Kidney epithelial cell (primary cell): ENCODE data around the gene SKP2. TPM values are rescaled to one million over a fixed set of nuclear protein-coding genes. Genes with fewer than 3 reads are reported as not detected.

ENCODE experiments used
- DNase-seq: peaks from one replicate; pipeline ENCODE4 v3.0.0-alpha.2; 2010; ENCODE audit warnings: low read depth
- H3K27me3 ChIP-seq: 2 replicates; pipeline ENCODE4 v1.6.0; 2011; ENCODE audit warnings: low read length; ENCODE audit not compliant: control insufficient read depth, insufficient read depth
- H3K36me3 ChIP-seq: 2 replicates; pipeline ENCODE4 v1.5.1; 2011; ENCODE audit warnings: low read length; ENCODE audit not compliant: control insufficient read depth, insufficient read depth
- H3K4me3 ChIP-seq: 2 replicates; pipeline ENCODE4 v1.5.1; 2011; ENCODE audit warnings: low read depth, mild to moderate bottlenecking, control low read depth, low read length
- CTCF ChIP-seq: IDR thresholded peaks from 2 replicates; pipeline ENCODE4 v1.5.1; 2011; ENCODE audit warnings: mild to moderate bottlenecking, moderate library complexity, low read length, control low read depth, inconsistent platforms; ENCODE audit not compliant: insufficient read depth, poor library complexity, severe bottlenecking
- total RNA-seq: library from RNA; depleted of rRNA; stranded (reverse); fragments of >200 nt; gene quantifications from 2 replicates; pipeline ENCODE4 v1.2.3, GENCODE V29; 2015

The SKP2 gene
- total RNA-seq, 1 donor from 2014 or later = 9.9 TPM

- Histone ChIP-seq H3K36me3 (peaks cover 1% of the 10 kb centered on the region), H3K4me3 (no peak overlapping the region), H3K27me3 (no peaks in the 10 kb centered on the region)
- no peak for TF ChIP-seq CTCF
- no peak for DNase-seq
Measured at GRCh38 chr5:36161361-36161760, 9.4 kb downstream of the SKP2 start.

- no peak for DNase-seq
- Histone ChIP-seq H3K36me3 (peaks cover 3% of the 10 kb centered on the region), H3K27me3 (no peaks in the 10 kb centered on the region), H3K4me3 (no peak overlapping the region)
- no peak for TF ChIP-seq CTCF
Measured at GRCh38 chr5:36162810-36163486, 11.0 kb downstream of the SKP2 start.

GRCh38 chr5:36164461-36164860, 12.6 kb downstream of the SKP2 start:
- Histone ChIP-seq H3K27me3 (no peaks in the 10 kb centered on the region), H3K36me3 (peaks cover 3% of the 10 kb centered on the region), H3K4me3 (no peak overlapping the region)
- DNase-seq = no peak
- TF ChIP-seq CTCF = no peak

GRCh38 chr5:36168737-36169136, 16.8 kb downstream of the SKP2 start:
- no peak for DNase-seq
- Histone ChIP-seq H3K27me3 (no peaks in the 10 kb centered on the region), H3K36me3 (peaks cover 3% of the 10 kb centered on the region), H3K4me3 (no peak overlapping the region)
- no peak for TF ChIP-seq CTCF

- no peak for TF ChIP-seq CTCF
Measured at GRCh38 chr5:36170832-36171424, 19.0 kb downstream of the SKP2 start.

GRCh38 chr5:36172599-36172998, 20.7 kb downstream of the SKP2 start:
- DNase-seq = no peak
- H3K4me3 ChIP-seq = no peak overlapping the region
- no peaks in the 10 kb centered on the region for H3K27me3 ChIP-seq
- H3K36me3 ChIP-seq = peaks cover 1% of the 10 kb centered on the region
- no peak for TF ChIP-seq CTCF

More at GRCh38 chr5:36170832-36171424, 19.0 kb downstream of the SKP2 start:
- Histone ChIP-seq H3K4me3 (no peak overlapping the region), H3K36me3 (peaks cover 4% of the 10 kb centered on the region), H3K27me3 (no peaks in the 10 kb centered on the region)
- no peak for DNase-seq
